H1 (cell line): ENCODE measurements around the gene DDX47. TPM values are rescaled to one million over a fixed set of nuclear protein-coding genes. Genes with fewer than 3 reads are reported as not detected.

Source experiments
- EZH2 ChIP-seq: fragments of 200-600 bp; sonication (generic); IDR thresholded peaks from 2 replicates; pipeline ENCODE4 v1.7.1; 2012; ENCODE audit warnings: low read depth, mild to moderate bottlenecking, moderate library complexity, low read length, inconsistent platforms; ENCODE audit not compliant: severe bottlenecking
- GTF2F1 ChIP-seq: IDR thresholded peaks from 2 replicates; pipeline ENCODE4 v1.6.1; 2012; ENCODE audit warnings: low read depth, low read length, improper control_type of control experiment, borderline replicate concordance
- SAP30 ChIP-seq: fragments of 300-600 bp; sonication (generic); IDR thresholded peaks from 2 replicates; pipeline ENCODE4 v1.7.1; 2012; ENCODE audit warnings: low read length, moderate library complexity, mild to moderate bottlenecking, inconsistent platforms; ENCODE audit not compliant: insufficient read depth, insufficient replicate concordance
- polyA plus RNA-seq, 7 experiments: library from polyadenylated mRNA; depleted of rRNA in 3 of 7; stranded (reverse) in 5 of 7; unstranded in 2 of 7; fragments of >200 nt in 5 of 7; fragments of 200-250 nt in 2 of 7; gene quantifications; 1 replicate in 5 of 7; 2 replicates in 1 of 7; 4 replicates in 1 of 7; pipeline versions ENCODE4 v1.2.1 to v1.2.3, GENCODE V29; 2011 to 2013; ENCODE audit warnings: missing spikeins in 2 of 7, mixed read lengths in 2 of 7
- total RNA-seq: library from RNA; stranded (reverse); fragmentation: NEBNext Ultra II Directional; extraction: Animal tissue kit (Norgen Biotek cat#: 25700); gene quantifications from 2 replicates; pipeline ENCODE4 v1.2.1, GENCODE V29; 2021
- TF ChIP-seq, protein P1 (sequence below): IDR thresholded peaks from 2 replicates; pipeline ENCODE4 v1.6.1; 2012; ENCODE audit warnings: inconsistent platforms

The DDX47 gene
- total and polyA plus RNA-seq, 2 of the 8 experiments (the other 6 are each of a cell fraction or from before 2014, with no cell fraction given) = 54.4 to 74.2 TPM

DNA sequence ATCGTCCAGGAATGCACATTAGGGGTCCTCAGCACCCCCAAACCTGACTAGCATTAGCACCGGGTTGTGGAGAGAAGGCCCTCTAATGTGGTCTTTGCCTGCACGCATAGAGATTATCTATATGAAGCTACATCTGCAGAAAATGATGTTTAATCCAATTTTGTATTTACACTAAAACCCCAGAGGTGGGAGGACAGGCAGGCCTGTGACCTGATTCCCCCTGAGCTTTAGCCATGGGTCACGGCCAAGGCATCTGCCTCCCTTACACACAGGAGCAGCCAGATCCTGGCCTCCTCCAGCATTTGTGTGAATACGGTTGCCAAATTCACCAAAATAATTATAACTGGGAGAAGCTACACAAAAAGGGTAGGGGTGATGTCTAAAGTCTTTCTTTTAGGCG is 20.7 kb upstream of the DDX47 start (continued):
- TF ChIP-seq GTF2F1 (no peak), SAP30 (no peak), EZH2 (no peak)
- TF ChIP-seq, protein P1, sequence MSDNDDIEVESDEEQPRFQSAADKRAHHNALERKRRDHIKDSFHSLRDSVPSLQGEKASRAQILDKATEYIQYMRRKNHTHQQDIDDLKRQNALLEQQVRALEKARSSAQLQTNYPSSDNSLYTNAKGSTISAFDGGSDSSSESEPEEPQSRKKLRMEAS = no peak
